B cell (primary cell): ENCODE measurements around the gene ZNF564. TPM values are rescaled to one million over a fixed set of nuclear protein-coding genes. Genes with fewer than 3 reads are reported as not detected.

Source experiments
- ATAC-seq: fragments of 200-7000 bp; cut with Tn5 transposase; one replicate; pipeline ENCODE4 v1.10.0; 2021; ENCODE audit warnings: low read depth, mild to moderate bottlenecking, moderate number of reproducible peaks, moderate library complexity
- CTCF ChIA-PET: fragments of 350-600 bp; sonication (Branson Sonifier 250); formaldehyde crosslinking; loops from one replicate; lab custom pipeline; 2021; ENCODE audit warnings: antibody characterized with exemption, inconsistent platforms; lab: Charles Lee
- POLR2A ChIA-PET: fragments of 350-600 bp; sonication (Branson Sonifier 250); formaldehyde crosslinking; loops from one replicate; lab custom pipeline; 2021; ENCODE audit warnings: antibody characterized with exemption; lab: Charles Lee
- DNase-seq: peaks from one replicate; pipeline ENCODE4 v3.0.0; 2013
- H2AFZ ChIP-seq: 2 replicates; pipeline ENCODE4 v1.6.1; 2012; ENCODE audit warnings: mild to moderate bottlenecking, low read depth, low read length; ENCODE audit not compliant: insufficient read depth, poor library complexity, severe bottlenecking
- H3K27ac ChIP-seq, 2 donors: 1 replicate in 1 of 2; 2 replicates in 1 of 2; pipeline ENCODE4 v1.5.1; 2012 to 2013; ENCODE audit warnings: low read length in 2 of 2, mild to moderate bottlenecking in 2 of 2, moderate library complexity in 1 of 2
- H3K27me3 ChIP-seq, 4 experiments: fragments of 200-600 bp in 1 of 4; sonication (generic) in 1 of 4; replicated peaks in 1 of 4; 1 replicate in 2 of 4; 2 replicates in 2 of 4; pipeline versions ENCODE4 v1.6.1 to v1.7.0; 2013 to 2016; ENCODE audit warnings: low read length in 3 of 4, mild to moderate bottlenecking in 2 of 4, mixed read lengths in 1 of 4, moderate library complexity in 1 of 4; ENCODE audit not compliant: insufficient read depth in 4 of 4, control insufficient read depth in 3 of 4; ENCODE audit errors: control extremely low read depth in 1 of 4
- H3K36me3 ChIP-seq, 2 experiments: replicated peaks in 1 of 2; 1 replicate in 1 of 2; 2 replicates in 1 of 2; pipeline versions ENCODE4 v1.6.1 to v1.7.1; 2013; ENCODE audit warnings: low read length in 1 of 2; ENCODE audit not compliant: insufficient read depth in 2 of 2, control insufficient read depth in 1 of 2; ENCODE audit errors: control extremely low read depth in 1 of 2, extremely low read depth in 1 of 2
- H3K4me1 ChIP-seq, 2 donors: fragments of 200-600 bp in 1 of 2; sonication (generic) in 1 of 2; 1 replicate in 1 of 2; 2 replicates in 1 of 2; pipeline versions ENCODE4 v1.5.1 to v1.6.1; 2013 to 2017; ENCODE audit warnings: low read length in 2 of 2; ENCODE audit not compliant: control insufficient read depth in 2 of 2, insufficient read depth in 2 of 2
- H3K4me2 ChIP-seq: replicated peaks from 2 replicates; pipeline ENCODE3; 2012; ENCODE audit warnings: mild to moderate bottlenecking, low read depth, low read length; ENCODE audit not compliant: poor library complexity, severe bottlenecking
- H3K4me3 ChIP-seq, 5 experiments: fragments of 200-600 bp in 1 of 5; sonication (generic) in 1 of 5; 1 replicate in 3 of 5; 2 replicates in 2 of 5; pipeline versions ENCODE4 v1.5.1 to v1.7.0; 2011 to 2016; ENCODE audit warnings: low read length in 4 of 5, mild to moderate bottlenecking in 4 of 5, low read depth in 2 of 5, control low read depth in 1 of 5, moderate library complexity in 1 of 5; ENCODE audit not compliant: insufficient read depth in 1 of 5; ENCODE audit errors: control extremely low read depth in 1 of 5, extremely low read depth in 1 of 5
- H3K79me2 ChIP-seq: fragments of 200-600 bp; sonication (generic); one replicate; pipeline ENCODE4 v1.6.0; 2016; ENCODE audit warnings: low read length; ENCODE audit not compliant: control insufficient read depth, insufficient read depth
- H3K9ac ChIP-seq: fragments of 200-600 bp; sonication (generic); 2 replicates; pipeline ENCODE4 v1.6.1; 2017; ENCODE audit warnings: mild to moderate bottlenecking, low read length, moderate library complexity
- H3K9me3 ChIP-seq, 3 donors: one replicate each; pipeline versions ENCODE4 v1.6.1 to v1.7.1; 2013; ENCODE audit warnings: low read length in 2 of 3; ENCODE audit not compliant: control insufficient read depth in 2 of 3, insufficient read depth in 1 of 3; ENCODE audit errors: control extremely low read depth in 1 of 3
- H4K20me1 ChIP-seq: 2 replicates; pipeline ENCODE4 v1.6.0; 2012; ENCODE audit warnings: mild to moderate bottlenecking, low read length; ENCODE audit not compliant: insufficient read depth, control insufficient read depth, poor library complexity, severe bottlenecking
- H3K27ac Mint-ChIP-seq: one replicate; pipeline ENCODE4 v1.8.0; 2021; ENCODE audit warnings: mixed read lengths
- H3K27me3 Mint-ChIP-seq: one replicate; pipeline ENCODE4 v1.8.0; 2021; ENCODE audit warnings: mixed read lengths
- H3K4me1 Mint-ChIP-seq: one replicate; pipeline ENCODE4 v1.8.0; 2021; ENCODE audit warnings: mixed read lengths
- H3K4me3 Mint-ChIP-seq: one replicate; pipeline ENCODE4 v1.8.0; 2021; ENCODE audit warnings: mixed read lengths
- H3K9me3 Mint-ChIP-seq: one replicate; pipeline ENCODE4 v1.8.0; 2022; ENCODE audit warnings: mixed read lengths; ENCODE audit not compliant: insufficient read depth
- CTCF ChIP-seq: fragments of 200-600 bp; IDR thresholded peaks from one replicate; pipeline ENCODE4 v1.8.0; 2022; ENCODE audit warnings: antibody characterized with exemption, mild to moderate bottlenecking
- EZH2 ChIP-seq: IDR thresholded peaks from 2 replicates; pipeline ENCODE4 v1.6.1; 2012; ENCODE audit warnings: borderline replicate concordance, low read depth, mild to moderate bottlenecking, moderate library complexity, low read length; ENCODE audit not compliant: insufficient read depth, poor library complexity, severe bottlenecking
- WGBS: methylation state at CpG from one replicate; pipeline ENCODE4 v1.1.5; 2013; ENCODE audit warnings: missing lambda C conversion rate; ENCODE audit not compliant: insufficient coverage; 5-methylcytosine and 5-hydroxymethylcytosine counted together
- intact Hi-C: fragments of 100-400 bp; cut with micrococcal nuclease; formaldehyde crosslinking; loops from one replicate; pipeline ENCODE4 v1.10.0; 2022
- polyA plus RNA-seq: library from polyadenylated mRNA; depleted of rRNA; stranded (reverse); fragments of >200 nt; gene quantifications from 2 replicates; pipeline ENCODE4 v1.2.3, GENCODE V29; 2012
- total RNA-seq, 2 donors: library from RNA; stranded (reverse); fragments of 120-200 nt in 1 of 2; gene quantifications; 1 replicate in 1 of 2; 2 replicates in 1 of 2; pipeline versions ENCODE4 v1.2.3 to v1.2.4, GENCODE V29; 2013 to 2022

Gene ZNF564
- total and polyA plus RNA-seq, 2 donors (not counting 1 experiment from before 2014, with no cell fraction given) = 2.8 to 31.8 TPM

GRCh38 chr19:12581100-12581499 is 29.8 kb upstream of the ZNF564 start:
- ATAC-seq = no peak
- no peak overlapping the region for H3K4me3 Mint-ChIP-seq

GRCh38 chr19:12580180-12580694 is 29.0 kb upstream of the ZNF564 start:
- Histone ChIP-seq H3K4me3 (no peak overlapping the region), H3K9me3 (peaks cover 3 to 14% (median 14%) of the 10 kb centered on the region in 3 donors), H3K79me2 (peaks cover 15% of the 10 kb centered on the region), H3K4me2 (no peak overlapping the region), H3K36me3 (peaks cover 19 to 41% of the 10 kb centered on the region in 2 experiments), H3K27me3 (no peaks in the 10 kb centered on the region), H3K4me1 (peaks cover 3 to 4% of the 10 kb centered on the region in 2 donors), H3K9ac (no peak overlapping the region), H2AFZ (no peak overlapping the region), H3K27ac (no peak overlapping the region), H4K20me1 (no peaks in the 10 kb centered on the region)
- DNase-seq (no peak), ATAC-seq (no peak)
- intact Hi-C loops = no loop called here
- Mint-ChIP-seq H3K27me3 (no peaks in the 10 kb centered on the region), H3K4me1 (peaks cover 6% of the 10 kb centered on the region), H3K4me3 (no peak overlapping the region), H3K9me3 (peaks cover 4% of the 10 kb centered on the region), H3K27ac (no peak overlapping the region)
- TF ChIP-seq EZH2 (no peak), CTCF (no peak)
- POLR2A ChIA-PET = no interaction called here
- CTCF ChIA-PET = no interaction called here
- 100% methylated on average over 6 of the region's 11 CpGs for WGBS

More at GRCh38 chr19:12581100-12581499, 29.8 kb upstream of the ZNF564 start:
- no peak for DNase-seq
- H3K4me1 Mint-ChIP-seq = peaks cover 2% of the 10 kb centered on the region
- intact Hi-C loops = no loop called here
- no peaks in the 10 kb centered on the region for H4K20me1 ChIP-seq
- 100% methylated on average over 1 of the region's 9 CpGs for WGBS
- H2AFZ ChIP-seq = no peak overlapping the region
- H3K4me2 ChIP-seq = no peak overlapping the region
- H3K9me3 Mint-ChIP-seq = peaks cover 4% of the 10 kb centered on the region
- TF ChIP-seq CTCF (no peak), EZH2 (no peak)
- peaks cover 19 to 41% of the 10 kb centered on the region in 2 experiments for H3K36me3 ChIP-seq
- peaks cover 3 to 14% (median 14%) of the 10 kb centered on the region in 3 donors for H3K9me3 ChIP-seq
- H3K27ac Mint-ChIP-seq = no peak overlapping the region
- no peak overlapping the region for H3K27ac ChIP-seq
- H3K27me3 Mint-ChIP-seq = no peaks in the 10 kb centered on the region
- H3K4me3 ChIP-seq = no peak overlapping the region
- no peaks in the 10 kb centered on the region for H3K4me1 ChIP-seq
- H3K27me3 ChIP-seq = no peaks in the 10 kb centered on the region
- POLR2A ChIA-PET = no interaction called here
- H3K79me2 ChIP-seq = peaks cover 15% of the 10 kb centered on the region
- CTCF ChIA-PET = no interaction called here
- no peak overlapping the region for H3K9ac ChIP-seq
